WTC11 (cell line): ENCODE data around the gene CST8. TPM values are rescaled to one million over a fixed set of nuclear protein-coding genes. Genes with fewer than 3 reads are reported as not detected.

Experiments used
- ATAC-seq: fragments of 200-7000 bp; cut with Tn5 transposase; 2 replicates; pipeline ENCODE4 v1.10.0; 2021; ENCODE audit warnings: mild to moderate bottlenecking, moderate library complexity
- CTCF ChIA-PET: fragments of 300-600 bp; sonication (Branson Sonifier 250); formaldehyde crosslinking; loops from one replicate; lab custom pipeline; 2021; ENCODE audit warnings: antibody characterized with exemption; lab: Charles Lee
- POLR2A ChIA-PET: fragments of 350-600 bp; sonication (Branson Sonifier 250); formaldehyde crosslinking; loops from one replicate; lab custom pipeline; 2021; ENCODE audit warnings: antibody characterized with exemption; lab: Charles Lee
- DNase-seq: peaks from one replicate; pipeline ENCODE4 v3.0.0; 2021; ENCODE audit warnings: low spot score
- H3K27ac Mint-ChIP-seq: 2 replicates; pipeline ENCODE4 v1.8.0; 2021; ENCODE audit warnings: mixed read lengths
- H3K27me3 Mint-ChIP-seq: 2 replicates; pipeline ENCODE4 v1.8.0; 2021; ENCODE audit warnings: low read depth, mild to moderate bottlenecking, moderate library complexity, mixed read lengths
- H3K36me3 Mint-ChIP-seq: 2 replicates; pipeline ENCODE4 v1.8.0; 2021; ENCODE audit warnings: mixed read lengths
- H3K4me1 Mint-ChIP-seq: 2 replicates; pipeline ENCODE4 v1.8.0; 2022; ENCODE audit warnings: mixed read lengths
- H3K4me3 Mint-ChIP-seq: 2 replicates; pipeline ENCODE4 v1.8.0; 2021; ENCODE audit warnings: mild to moderate bottlenecking, moderate library complexity, mixed read lengths
- H3K9me3 Mint-ChIP-seq: 2 replicates; pipeline ENCODE4 v1.8.0; 2021; ENCODE audit warnings: mixed read lengths
- ARID4B ChIP-seq: sonication (generic); formaldehyde crosslinking; IDR thresholded peaks from 2 replicates; pipeline ENCODE4 v1.8.0; 2023; ENCODE audit warnings: missing genetic modification reagents, mild to moderate bottlenecking, borderline replicate concordance
- EMX1 ChIP-seq: fragments of 250-450 bp; sonication (Bioruptor Pico); IDR thresholded peaks from 2 replicates; pipeline ENCODE4 v1.8.0; 2021; ENCODE audit warnings: mild to moderate bottlenecking
- ESRRA ChIP-seq: sonication (generic); formaldehyde crosslinking; IDR thresholded peaks from 2 replicates; pipeline ENCODE4 v1.8.1; 2022; ENCODE audit warnings: mild to moderate bottlenecking, missing genetic modification reagents, borderline replicate concordance
- ETV6 ChIP-seq: sonication (generic); formaldehyde crosslinking; IDR thresholded peaks from 2 replicates; pipeline ENCODE4 v1.8.1; 2022; ENCODE audit warnings: mild to moderate bottlenecking, missing genetic modification reagents
- FOXJ3 ChIP-seq: sonication (generic); formaldehyde crosslinking; IDR thresholded peaks from 2 replicates; pipeline ENCODE4 v1.9.0; 2021; ENCODE audit warnings: missing genetic modification reagents, mild to moderate bottlenecking, borderline replicate concordance
- GRHL2 ChIP-seq: fragments of 250-450 bp; sonication (Bioruptor Pico); IDR thresholded peaks from 2 replicates; pipeline ENCODE4 v1.8.0; 2022; ENCODE audit warnings: mild to moderate bottlenecking, moderate library complexity; ENCODE audit not compliant: insufficient replicate concordance, severe bottlenecking
- GTF2I ChIP-seq: fragments of 250-450 bp; sonication (Bioruptor Pico); conservative IDR thresholded peaks from 2 replicates; pipeline ENCODE4 v1.4.0; 2021; ENCODE audit warnings: mild to moderate bottlenecking
- IRF2 ChIP-seq: sonication (generic); formaldehyde crosslinking; IDR thresholded peaks from 2 replicates; pipeline ENCODE4 v1.8.0; 2022; ENCODE audit warnings: low read depth, missing genetic modification reagents, borderline replicate concordance
- RELA ChIP-seq: sonication (generic); formaldehyde crosslinking; IDR thresholded peaks from 2 replicates; pipeline ENCODE4 v1.8.1; 2022; ENCODE audit warnings: missing genetic modification reagents, mild to moderate bottlenecking, borderline replicate concordance
- SMAD3 ChIP-seq: sonication (generic); formaldehyde crosslinking; IDR thresholded peaks from 2 replicates; pipeline ENCODE4 v1.8.0; 2022; ENCODE audit warnings: missing genetic modification reagents, mild to moderate bottlenecking, borderline replicate concordance
- SMAD4 ChIP-seq: sonication (generic); formaldehyde crosslinking; IDR thresholded peaks from 2 replicates; pipeline ENCODE4 v1.8.0; 2022; ENCODE audit warnings: mild to moderate bottlenecking, missing genetic modification reagents
- TCF7 ChIP-seq: sonication (generic); formaldehyde crosslinking; IDR thresholded peaks from 2 replicates; pipeline ENCODE4 v1.8.0; 2022; ENCODE audit warnings: mild to moderate bottlenecking, low read depth, missing genetic modification reagents, moderate library complexity
- USF2 ChIP-seq: sonication (generic); formaldehyde crosslinking; IDR thresholded peaks from 2 replicates; pipeline ENCODE4 v1.8.1; 2023; ENCODE audit warnings: mild to moderate bottlenecking, missing genetic modification reagents, moderate library complexity
- ZNF138 ChIP-seq: sonication (generic); formaldehyde crosslinking; conservative IDR thresholded peaks from 2 replicates; pipeline ENCODE4 v1.8.1; 2022; ENCODE audit warnings: mild to moderate bottlenecking, moderate library complexity, missing genetic modification reagents
- ZNF263 ChIP-seq: sonication (generic); formaldehyde crosslinking; IDR thresholded peaks from 2 replicates; pipeline ENCODE4 v1.8.1; 2022; ENCODE audit warnings: low read depth, mild to moderate bottlenecking, moderate library complexity, missing genetic modification reagents
- ZNF281 ChIP-seq: sonication (generic); formaldehyde crosslinking; IDR thresholded peaks from 2 replicates; pipeline ENCODE4 v1.8.0; 2023; ENCODE audit warnings: mild to moderate bottlenecking, missing genetic modification reagents
- ZNF317 ChIP-seq: sonication (generic); formaldehyde crosslinking; IDR thresholded peaks from 2 replicates; pipeline ENCODE4 v1.8.1; 2023; ENCODE audit warnings: low read depth, mild to moderate bottlenecking, moderate library complexity, missing genetic modification reagents, borderline replicate concordance
- ZNF396 ChIP-seq: fragments of 250-450 bp; sonication (Bioruptor Pico); IDR thresholded peaks from 2 replicates; pipeline ENCODE4 v1.8.0; 2021; ENCODE audit warnings: mild to moderate bottlenecking, moderate library complexity, borderline replicate concordance
- total RNA-seq: library from RNA; stranded (reverse); gene quantifications from 3 replicates; pipeline ENCODE4 v1.2.3, GENCODE V29; 2021
- TF ChIP-seq, protein P1 (sequence below): sonication (generic); formaldehyde crosslinking; IDR thresholded peaks from 2 replicates; pipeline ENCODE4 v1.8.1; 2022; ENCODE audit warnings: mild to moderate bottlenecking, moderate library complexity, missing genetic modification reagents
- TF ChIP-seq, protein P2 (sequence below): sonication (generic); formaldehyde crosslinking; IDR thresholded peaks from 2 replicates; pipeline ENCODE4 v1.8.0; 2022; ENCODE audit warnings: mild to moderate bottlenecking, missing genetic modification reagents
- TF ChIP-seq, protein P3 (sequence below): fragments of 250-450 bp; sonication (Bioruptor Pico); IDR thresholded peaks from 2 replicates; pipeline ENCODE4 v1.9.0; 2021; ENCODE audit warnings: moderate library complexity, mild to moderate bottlenecking, inconsistent platforms, borderline replicate concordance

The CST8 gene
- total RNA-seq, 1 experiment from 2014 or later: not detected

- H3K27me3 Mint-ChIP-seq: peaks cover 9% of the 10 kb centered on the region
- H3K9me3 Mint-ChIP-seq: peaks cover 20% of the 10 kb centered on the region
- no peak for ATAC-seq
- H3K4me1 Mint-ChIP-seq: peaks cover 15% of the 10 kb centered on the region
- ChIA-PET CTCF (interaction anchor here (0.6 to 1.0 kb wide), 2 partner anchors 42 to 43 kb away, joined by 3 read pairs; no protein-coding TSS in a partner anchor), POLR2A (no interaction called here)
- DNase-seq: no peak
- no peak for TF ChIP-seq ARID4B (CRISPR knock-in tag)
- TF ChIP-seq ZNF138: no peak
- no peak for TF ChIP-seq GRHL2 (CRISPR knock-in tag)
- TF ChIP-seq ZNF396: no peak
- no peak for TF ChIP-seq ZNF317 (CRISPR knock-in tag)
- TF ChIP-seq ZNF263 (CRISPR knock-in tag): no peak
- no peak for TF ChIP-seq FOXJ3 (CRISPR knock-in tag)
- TF ChIP-seq GTF2I (CRISPR knock-in tag): no peak
- TF ChIP-seq IRF2: no peak
- TF ChIP-seq, all 79 proteins: peak for 0
- no peak overlapping the region for H3K4me3 Mint-ChIP-seq
- 0 out of 2 replicates have a peak, but pooled peaks cover 2% of the 10 kb centered on the region for H3K36me3 Mint-ChIP-seq
- no peak overlapping the region for H3K27ac Mint-ChIP-seq
Measured at GRCh38 chr20:23484081-23484480, 6.8 kb upstream of the CST8 start.

DNA sequence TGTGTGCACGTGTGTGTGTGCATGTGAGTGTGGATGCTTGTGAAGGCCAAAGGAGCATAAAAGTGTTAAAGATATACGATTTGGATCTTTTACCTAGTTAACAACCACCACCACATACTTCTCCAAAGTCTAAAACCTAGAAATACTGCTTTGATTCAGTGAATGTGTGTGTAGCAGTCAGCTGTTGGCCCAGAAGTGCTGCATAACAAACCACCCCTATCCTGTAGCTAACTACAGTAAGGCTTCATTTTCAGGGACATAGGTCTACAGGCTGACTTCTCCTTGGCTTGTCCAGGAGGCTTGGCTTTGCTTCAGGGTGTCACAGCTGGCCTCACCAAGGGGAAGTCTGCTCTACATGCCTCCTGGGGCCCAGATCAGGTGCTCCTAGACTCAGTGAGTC, 2.4 kb upstream of the CST8 start:
- CTCF ChIA-PET: no interaction called here
- Mint-ChIP-seq H3K27ac (no peak overlapping the region), H3K4me3 (no peak overlapping the region), H3K36me3 (no peaks in the 10 kb centered on the region)
- DNase-seq: no peak
- no peak for TF ChIP-seq ZNF396
- no peak for TF ChIP-seq RELA (CRISPR knock-in tag)
- no peak for TF ChIP-seq ESRRA (CRISPR knock-in tag)
- TF ChIP-seq, protein P1, sequence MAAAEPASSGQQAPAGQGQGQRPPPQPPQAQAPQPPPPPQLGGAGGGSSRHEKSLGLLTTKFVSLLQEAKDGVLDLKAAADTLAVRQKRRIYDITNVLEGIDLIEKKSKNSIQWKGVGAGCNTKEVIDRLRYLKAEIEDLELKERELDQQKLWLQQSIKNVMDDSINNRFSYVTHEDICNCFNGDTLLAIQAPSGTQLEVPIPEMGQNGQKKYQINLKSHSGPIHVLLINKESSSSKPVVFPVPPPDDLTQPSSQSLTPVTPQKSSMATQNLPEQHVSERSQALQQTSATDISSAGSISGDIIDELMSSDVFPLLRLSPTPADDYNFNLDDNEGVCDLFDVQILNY: no peak
- no peak for TF ChIP-seq GRHL2 (CRISPR knock-in tag)
- TF ChIP-seq ZNF281 (CRISPR knock-in tag): no peak
- TF ChIP-seq ZNF317 (CRISPR knock-in tag): no peak
- no peak for TF ChIP-seq USF2 (CRISPR knock-in tag)
- no peak for TF ChIP-seq SMAD4 (CRISPR knock-in tag)
- TF ChIP-seq ETV6 (CRISPR knock-in tag): no peak
- TF ChIP-seq, protein P2, sequence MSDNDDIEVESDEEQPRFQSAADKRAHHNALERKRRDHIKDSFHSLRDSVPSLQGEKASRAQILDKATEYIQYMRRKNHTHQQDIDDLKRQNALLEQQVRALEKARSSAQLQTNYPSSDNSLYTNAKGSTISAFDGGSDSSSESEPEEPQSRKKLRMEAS (CRISPR knock-in tag): no peak
- TF ChIP-seq EMX1 (CRISPR knock-in tag): no peak
- TF ChIP-seq, protein P3, sequence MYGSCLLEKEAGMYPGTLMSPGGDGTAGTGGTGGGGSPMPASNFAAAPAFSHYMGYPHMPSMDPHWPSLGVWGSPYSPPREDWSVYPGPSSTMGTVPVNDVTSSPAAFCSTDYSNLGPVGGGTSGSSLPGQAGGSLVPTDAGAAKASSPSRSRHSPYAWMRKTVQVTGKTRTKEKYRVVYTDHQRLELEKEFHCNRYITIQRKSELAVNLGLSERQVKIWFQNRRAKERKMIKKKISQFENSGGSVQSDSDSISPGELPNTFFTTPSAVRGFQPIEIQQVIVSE (CRISPR knock-in tag): no peak
- TF ChIP-seq SMAD3 (CRISPR knock-in tag): no peak
- no peak for TF ChIP-seq TCF7 (CRISPR knock-in tag)
- TF ChIP-seq, all 79 proteins: peak for 0
- H3K4me1 Mint-ChIP-seq: peaks cover 8% of the 10 kb centered on the region
- ATAC-seq: no peak
- peaks cover 2% of the 10 kb centered on the region for H3K27me3 Mint-ChIP-seq
- peaks cover 20% of the 10 kb centered on the region for H3K9me3 Mint-ChIP-seq
- POLR2A ChIA-PET: no interaction called here
